D341Med (cell line): ENCODE data around the gene NIT2.
A peak's percentile ranks its signal among the peaks of the same experiment; 100 is the strongest.
"Not testable (repeated sequence)": the region's sequence is repeated elsewhere in the genome, so short reads cannot be mapped to it uniquely, and the experiment has no call there.

Experiments used
- DNase-seq: peaks from one replicate; pipeline ENCODE4 v3.0.0; 2012; ENCODE audit warnings: low spot score

NIT2 gene, protein sequence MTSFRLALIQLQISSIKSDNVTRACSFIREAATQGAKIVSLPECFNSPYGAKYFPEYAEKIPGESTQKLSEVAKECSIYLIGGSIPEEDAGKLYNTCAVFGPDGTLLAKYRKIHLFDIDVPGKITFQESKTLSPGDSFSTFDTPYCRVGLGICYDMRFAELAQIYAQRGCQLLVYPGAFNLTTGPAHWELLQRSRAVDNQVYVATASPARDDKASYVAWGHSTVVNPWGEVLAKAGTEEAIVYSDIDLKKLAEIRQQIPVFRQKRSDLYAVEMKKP

GRCh38 chr3:100334488-100335351 lies at the start of gene NIT2:
NIT2 (plus strand) TSS chr3:100334757; CDS start chr3:100334792, 35 bp downstream.
- peak; percentile 95 for DNase-seq

- DNase-seq: no peak
Observed at GRCh38 chr3:100288288-100288894, 46.2 kb upstream of the NIT2 start.

- DNase-seq: no peak
Observed at GRCh38 chr3:100289339-100289738, 45.2 kb upstream of the NIT2 start.

- DNase-seq: no peak
Observed at GRCh38 chr3:100295089-100295488, 39.5 kb upstream of the NIT2 start.

DNA sequence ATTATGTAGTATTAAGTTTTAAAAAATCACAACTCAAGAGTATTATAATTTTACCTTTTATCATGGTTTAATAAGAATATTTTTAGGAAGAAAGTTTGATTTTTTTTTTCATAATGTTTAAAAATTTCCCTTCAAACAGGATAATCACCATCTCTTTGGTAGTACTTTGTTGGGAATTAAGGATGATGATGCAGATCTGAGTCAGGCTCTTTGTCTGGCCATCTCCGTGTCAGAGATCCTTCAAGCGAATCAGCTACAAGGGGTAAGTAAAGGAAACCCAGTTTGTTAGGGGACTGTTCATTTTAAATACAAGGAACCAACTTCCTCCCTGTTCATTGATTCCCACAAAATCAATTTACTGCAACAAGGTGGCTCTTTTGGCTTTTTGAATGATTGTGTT lies 36.8 kb upstream of the NIT2 start:
- DNase-seq: no peak

DNA sequence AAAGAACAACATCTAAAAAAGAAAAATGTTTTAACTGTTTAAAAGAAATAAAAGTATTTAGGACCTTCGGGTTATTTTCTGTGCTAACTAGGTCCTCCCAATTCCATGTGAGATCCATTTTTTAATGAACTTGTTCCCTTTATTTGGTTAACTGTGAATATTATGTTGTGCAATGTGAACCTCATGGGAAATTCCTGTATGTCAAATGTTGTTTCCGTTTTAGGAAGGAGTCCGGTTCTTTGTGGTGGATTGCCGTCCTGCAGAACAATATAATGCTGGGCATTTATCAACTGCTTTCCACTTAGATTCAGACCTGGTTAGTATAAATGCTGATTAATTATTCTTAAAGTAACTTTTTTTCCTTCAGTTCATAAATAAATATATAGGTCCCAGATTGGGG lies 35.5 kb upstream of the NIT2 start:
- no peak for DNase-seq

GRCh38 chr3:100306695-100307094 lies 27.9 kb upstream of the NIT2 start:
- no peak for DNase-seq

GRCh38 chr3:100310355-100310965 lies 24.1 kb upstream of the NIT2 start:
- DNase-seq: no peak

DNA sequence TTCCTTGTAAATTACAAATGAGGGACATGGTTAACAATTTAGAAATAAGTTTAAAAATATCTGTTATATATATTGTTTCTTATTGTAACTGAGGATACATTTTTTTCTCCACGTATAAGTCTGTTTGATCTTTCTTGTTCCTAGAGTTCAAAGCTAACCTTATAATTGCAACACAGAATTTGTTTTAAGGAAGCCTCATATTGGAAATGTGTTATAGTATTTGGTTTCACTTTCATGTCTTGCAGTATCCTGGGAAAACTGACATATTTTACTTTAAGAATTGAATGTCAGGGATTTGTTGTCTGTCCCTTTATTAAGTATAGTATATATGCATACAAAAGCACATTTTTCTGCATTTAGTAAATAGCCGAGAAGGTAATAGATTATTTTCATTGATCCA lies 23.5 kb upstream of the NIT2 start:
- no peak for DNase-seq

GRCh38 chr3:100316641-100317069 lies 17.9 kb upstream of the NIT2 start:
- DNase-seq: peak; percentile 40

- no peak for DNase-seq
Observed at GRCh38 chr3:100317912-100318311, 16.6 kb upstream of the NIT2 start.

DNA sequence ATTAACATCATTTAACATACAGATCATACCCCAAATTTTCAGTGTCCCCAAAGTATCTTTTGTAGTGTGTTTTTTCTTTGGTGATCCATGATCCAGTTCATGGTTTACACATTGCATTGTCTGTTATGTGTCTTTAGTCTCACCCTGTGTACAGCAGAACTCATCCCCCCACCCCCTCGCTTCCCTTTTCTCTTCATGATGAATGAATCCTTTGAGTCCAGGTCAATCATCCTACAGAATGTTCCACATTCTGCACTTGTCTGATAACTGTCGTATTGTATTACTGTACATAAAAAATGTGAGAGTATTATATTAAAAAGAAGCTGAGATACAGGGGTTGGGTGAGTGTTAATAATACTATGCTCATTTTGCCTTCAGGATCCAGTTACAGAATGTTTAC lies 14.6 kb upstream of the NIT2 start:
- no peak for DNase-seq

DNA sequence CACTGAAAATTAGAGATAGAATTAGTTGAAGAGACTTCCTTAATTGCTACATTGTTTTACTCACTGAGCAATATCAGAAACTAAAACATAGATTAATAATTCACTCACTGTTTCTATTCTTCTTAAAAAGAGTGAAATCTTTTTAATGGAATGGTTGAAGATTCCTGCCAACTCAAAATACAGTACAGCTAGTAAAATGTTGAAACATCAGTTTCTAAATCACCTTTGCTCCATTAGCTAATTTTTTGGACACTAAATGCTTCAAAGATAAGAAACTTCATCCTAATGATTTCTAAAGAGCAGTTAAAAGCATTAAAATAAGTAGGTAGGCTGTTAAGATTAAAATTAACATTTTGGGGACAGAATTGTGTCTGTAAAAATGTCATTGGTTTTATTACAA lies 10.5 kb upstream of the NIT2 start:
- DNase-seq: no peak

DNA sequence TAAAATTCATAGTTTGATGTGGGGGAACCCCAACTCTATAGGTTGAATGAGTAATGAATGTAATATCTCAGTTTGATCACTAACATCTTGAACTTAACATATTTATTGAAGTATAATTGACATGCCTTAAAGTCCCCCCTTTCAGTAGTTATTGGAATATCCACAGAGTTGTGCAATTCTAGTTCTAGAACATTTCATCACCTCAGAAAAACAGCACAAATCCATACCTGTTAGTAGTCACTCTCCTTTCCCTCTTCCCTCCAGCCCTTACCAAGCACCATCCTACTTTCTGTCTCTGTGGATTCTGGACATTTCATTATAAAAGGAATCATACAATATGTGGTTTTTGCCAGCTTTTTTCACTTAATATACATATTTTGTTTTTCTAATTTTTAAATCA lies 8.7 kb upstream of the NIT2 start:
- no peak for DNase-seq

GRCh38 chr3:100327377-100327776 lies 7.2 kb upstream of the NIT2 start:
- DNase-seq: not testable (repeated sequence)

DNA sequence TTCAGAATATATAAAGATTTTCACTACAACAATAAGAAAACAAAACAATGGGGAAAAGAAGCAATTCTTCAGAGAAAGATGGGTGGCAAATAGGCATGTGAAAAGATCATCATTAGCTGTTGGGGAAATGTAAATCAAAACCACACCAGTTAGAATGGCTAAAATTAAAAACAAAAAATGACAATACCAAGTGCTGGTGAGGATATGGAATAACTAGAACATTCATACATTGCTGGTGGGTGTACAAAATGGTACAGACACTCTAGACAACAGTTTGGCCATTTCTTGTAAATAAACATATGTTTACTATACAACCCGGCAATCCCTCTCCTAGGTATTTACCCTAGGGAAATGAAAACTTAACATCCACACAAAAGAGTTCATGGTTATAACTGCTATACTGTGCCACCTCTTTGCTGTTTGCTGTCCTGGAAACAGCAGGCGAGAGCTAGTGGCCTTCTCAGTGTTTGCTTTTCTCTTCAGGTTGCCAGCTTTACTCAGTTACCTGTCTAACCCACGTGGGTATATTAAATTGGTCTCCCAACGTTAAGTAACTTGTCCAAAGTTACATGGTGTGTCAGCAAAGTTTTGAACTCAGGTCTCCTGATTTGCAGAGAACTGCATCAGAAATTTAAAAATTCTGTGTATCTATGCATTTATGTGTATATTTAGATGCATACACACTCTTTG lies 4.6 kb upstream of the NIT2 start:
- DNase-seq: no peak

DNA sequence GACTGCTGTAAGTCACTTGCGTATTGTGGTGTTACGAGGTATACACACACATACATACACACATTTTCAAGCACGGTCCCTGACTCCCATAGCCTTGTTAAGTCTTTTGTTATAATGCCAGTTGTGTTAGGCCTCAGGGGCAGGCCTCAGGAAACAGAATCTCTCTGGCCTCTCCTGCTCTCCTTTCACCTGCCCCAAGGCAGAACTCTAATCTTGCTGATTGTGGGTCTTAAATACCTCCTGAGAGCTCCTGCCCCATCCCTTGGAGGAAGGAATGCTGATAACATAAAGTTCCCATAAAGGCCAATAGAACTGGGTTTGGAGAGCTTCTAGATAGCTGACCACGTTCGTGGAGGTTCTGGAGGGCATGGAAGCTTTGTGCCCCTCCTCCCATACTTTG lies 3.9 kb upstream of the NIT2 start:
- no peak for DNase-seq

- no peak for DNase-seq
Observed at GRCh38 chr3:100331660-100332059, 2.9 kb upstream of the NIT2 start.

DNA sequence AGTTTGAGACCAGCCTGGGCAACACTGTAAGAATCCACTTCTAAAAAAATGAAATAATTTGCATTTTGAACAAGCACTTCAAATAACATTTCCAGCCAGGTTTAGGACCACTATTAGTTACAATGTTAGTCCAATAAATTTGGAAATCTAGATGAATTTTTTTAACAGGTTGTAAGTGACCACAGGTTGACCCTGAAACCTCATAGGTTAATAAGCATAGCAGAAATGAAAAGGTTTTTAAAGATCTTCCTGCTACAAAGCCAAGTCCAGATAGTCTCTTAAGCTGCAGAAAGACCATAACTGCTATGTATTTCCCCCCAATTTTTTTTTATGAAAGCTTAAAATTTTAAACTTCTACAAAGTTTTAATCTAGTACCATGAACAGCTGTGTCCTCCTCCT lies 1.5 kb upstream of the NIT2 start:
- no peak for DNase-seq

GRCh38 chr3:100333970-100334487 lies 528 bp upstream of the NIT2 start:
- DNase-seq: no peak

DNA sequence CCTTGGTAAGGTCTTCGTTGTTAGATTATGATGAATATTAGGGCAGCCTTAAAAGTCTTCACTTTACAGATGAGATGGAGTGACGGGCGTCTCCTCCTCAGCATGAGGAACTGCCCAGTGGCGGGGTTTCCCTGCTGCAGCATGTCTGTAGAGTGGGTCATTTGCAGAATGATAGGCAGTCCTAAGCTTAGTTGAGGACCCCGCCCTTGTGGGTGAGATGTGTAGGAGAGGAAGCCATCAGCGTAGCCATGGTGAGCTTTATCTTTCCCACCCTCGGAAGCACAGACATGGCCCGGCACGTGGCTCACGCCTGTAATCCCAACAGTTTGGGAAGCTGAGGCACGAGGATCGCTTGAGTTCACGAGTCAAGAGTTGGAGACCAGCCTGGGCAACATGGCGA lies 877 bp downstream of the NIT2 start:
- DNase-seq: peak; percentile 49

GRCh38 chr3:100336229-100336628 lies 1.7 kb downstream of the NIT2 start:
- DNase-seq: not testable (repeated sequence)
